HepG2 (cell line): ENCODE data around the gene ETFDH. TPM values are rescaled to one million over a fixed set of nuclear protein-coding genes. Genes with fewer than 3 reads are reported as not detected.

Experiments used
- IKZF4 ChIP-seq: sonication (generic); formaldehyde crosslinking; IDR thresholded peaks from 2 replicates; pipeline ENCODE4 v1.5.1; 2020; ENCODE audit warnings: borderline replicate concordance, mild to moderate bottlenecking, low read depth, missing genetic modification reagents; ENCODE audit errors: not compliant biosample characterization
- JUND ChIP-seq: sonication (generic); formaldehyde crosslinking; IDR thresholded peaks from 2 replicates; pipeline ENCODE4 v1.8.0; 2022; ENCODE audit warnings: mild to moderate bottlenecking, missing genetic modification reagents
- KAT7 ChIP-seq: IDR thresholded peaks from 2 replicates; pipeline ENCODE4 v1.6.1; 2018; ENCODE audit warnings: borderline replicate concordance, missing compliant biosample characterization
- MAFG ChIP-seq: sonication (generic); formaldehyde crosslinking; IDR thresholded peaks from 2 replicates; pipeline ENCODE4 v1.5.1; 2020; ENCODE audit warnings: mild to moderate bottlenecking, missing genetic modification reagents
- ONECUT2 ChIP-seq: sonication (generic); formaldehyde crosslinking; IDR thresholded peaks from 2 replicates; pipeline ENCODE4 v1.4.0; 2020; ENCODE audit warnings: missing genetic modification reagents
- PLRG1 ChIP-seq: fragments of 450-650 bp; conservative IDR thresholded peaks from 2 replicates; pipeline ENCODE4 v1.6.1; 2016
- RFX1 ChIP-seq: fragments of 450-650 bp; IDR thresholded peaks from 2 replicates; pipeline ENCODE4 v1.6.1; 2017
- RFX5 ChIP-seq: IDR thresholded peaks from 2 replicates; pipeline ENCODE4 v1.6.1; 2011; ENCODE audit warnings: low read depth, low read length, improper control_type of control experiment
- SP4 ChIP-seq: sonication (generic); formaldehyde crosslinking; IDR thresholded peaks from 2 replicates; pipeline ENCODE4 v1.8.1; 2023; ENCODE audit warnings: mild to moderate bottlenecking, missing genetic modification reagents
- ZBTB1 ChIP-seq: sonication (generic); formaldehyde crosslinking; IDR thresholded peaks from 2 replicates; pipeline ENCODE4 v1.4.0; 2020; ENCODE audit warnings: missing genetic modification reagents, borderline replicate concordance
- ZBTB21 ChIP-seq: sonication (generic); formaldehyde crosslinking; IDR thresholded peaks from 2 replicates; pipeline ENCODE4 v1.4.0; 2020; ENCODE audit warnings: missing genetic modification reagents
- ZEB1 ChIP-seq: IDR thresholded peaks from 2 replicates; pipeline ENCODE4 v1.6.1; 2012; ENCODE audit warnings: mild to moderate bottlenecking, low read depth, inconsistent platforms; ENCODE audit not compliant: insufficient replicate concordance
- ZNF3 ChIP-seq: IDR thresholded peaks from 2 replicates; pipeline ENCODE4 v1.7.0; 2017; ENCODE audit warnings: inconsistent platforms
- ZNF484 ChIP-seq: sonication (generic); formaldehyde crosslinking; IDR thresholded peaks from 2 replicates; pipeline ENCODE4 v1.5.1; 2020; ENCODE audit warnings: mild to moderate bottlenecking, low read depth, missing genetic modification reagents, borderline replicate concordance
- ZNF577 ChIP-seq: sonication (generic); formaldehyde crosslinking; IDR thresholded peaks from 2 replicates; pipeline ENCODE4 v1.4.0; 2020; ENCODE audit warnings: mild to moderate bottlenecking, low read depth, missing genetic modification reagents, borderline replicate concordance
- ZNF644 ChIP-seq: IDR thresholded peaks from 2 replicates; pipeline ENCODE4 v1.6.1; 2016; ENCODE audit warnings: low read depth
- ZNF737 ChIP-seq: sonication (generic); formaldehyde crosslinking; IDR thresholded peaks from 2 replicates; pipeline ENCODE4 v1.5.0; 2020; ENCODE audit warnings: missing genetic modification reagents, mild to moderate bottlenecking, borderline replicate concordance
- ZNF775 ChIP-seq: sonication (generic); formaldehyde crosslinking; IDR thresholded peaks from 2 replicates; pipeline ENCODE4 v1.4.0; 2020; ENCODE audit warnings: missing genetic modification reagents, mild to moderate bottlenecking, moderate library complexity, borderline replicate concordance
- ZNF891 ChIP-seq: sonication (generic); formaldehyde crosslinking; IDR thresholded peaks from 2 replicates; pipeline ENCODE4 v1.5.0; 2020; ENCODE audit warnings: mild to moderate bottlenecking, missing genetic modification reagents
- ZSCAN20 ChIP-seq: sonication (generic); formaldehyde crosslinking; IDR thresholded peaks from 2 replicates; pipeline ENCODE4 v1.4.0; 2020; ENCODE audit warnings: missing genetic modification reagents, mild to moderate bottlenecking, borderline replicate concordance
- polyA plus RNA-seq, 8 experiments: library from polyadenylated mRNA; depleted of rRNA in 3 of 8; stranded (reverse) in 7 of 8; unstranded in 1 of 8; fragments of >200 nt; fragmentation: Illumina TruSeq in 4 of 8; extraction: Trizol in 4 of 8; gene quantifications; 2 replicates each; pipeline versions ENCODE4 v1.2.1 to v1.2.3, GENCODE V29; 2011 to 2016; ENCODE audit warnings: low read depth in 4 of 8, missing spikeins in 1 of 8, mixed read lengths in 1 of 8; ENCODE audit not compliant: insufficient read depth in 1 of 8
- total RNA-seq, 5 experiments: library from RNA; depleted of rRNA; stranded (reverse); fragments of >200 nt; fragmentation: Illumina TruSeq; extraction: Trizol; gene quantifications; 2 replicates each; pipeline ENCODE4 v1.2.3, GENCODE V29; 2016; ENCODE audit warnings: low read depth in 1 of 5
- TF ChIP-seq, protein P1 (sequence below): sonication (generic); formaldehyde crosslinking; conservative IDR thresholded peaks from 2 replicates; pipeline ENCODE4 v1.4.0; 2020; ENCODE audit warnings: missing genetic modification reagents
- TF ChIP-seq, protein P2 (sequence below): sonication (generic); formaldehyde crosslinking; IDR thresholded peaks from 2 replicates; pipeline ENCODE4 v1.4.0; 2020; ENCODE audit warnings: mild to moderate bottlenecking, missing genetic modification reagents
- TF ChIP-seq, protein P3 (sequence below): sonication (generic); formaldehyde crosslinking; IDR thresholded peaks from 2 replicates; pipeline ENCODE4 v1.8.1; 2023; ENCODE audit warnings: mild to moderate bottlenecking, inconsistent platforms, moderate library complexity, missing genetic modification reagents, borderline replicate concordance
- TF ChIP-seq, protein P4 (sequence below): sonication (generic); formaldehyde crosslinking; IDR thresholded peaks from 2 replicates; pipeline ENCODE4 v1.4.0; 2020; ENCODE audit warnings: missing genetic modification reagents, low read depth, mild to moderate bottlenecking, borderline replicate concordance
- TF ChIP-seq, protein P5 (sequence below): IDR thresholded peaks from 2 replicates; pipeline ENCODE4 v1.6.1; 2018; ENCODE audit warnings: missing genetic modification reagents

ETFDH gene
- total and polyA plus RNA-seq, 2 of the 13 experiments (the other 11 are each of a cell fraction or from before 2014, with no cell fraction given) = 14.7 to 17.8 TPM

DNA sequence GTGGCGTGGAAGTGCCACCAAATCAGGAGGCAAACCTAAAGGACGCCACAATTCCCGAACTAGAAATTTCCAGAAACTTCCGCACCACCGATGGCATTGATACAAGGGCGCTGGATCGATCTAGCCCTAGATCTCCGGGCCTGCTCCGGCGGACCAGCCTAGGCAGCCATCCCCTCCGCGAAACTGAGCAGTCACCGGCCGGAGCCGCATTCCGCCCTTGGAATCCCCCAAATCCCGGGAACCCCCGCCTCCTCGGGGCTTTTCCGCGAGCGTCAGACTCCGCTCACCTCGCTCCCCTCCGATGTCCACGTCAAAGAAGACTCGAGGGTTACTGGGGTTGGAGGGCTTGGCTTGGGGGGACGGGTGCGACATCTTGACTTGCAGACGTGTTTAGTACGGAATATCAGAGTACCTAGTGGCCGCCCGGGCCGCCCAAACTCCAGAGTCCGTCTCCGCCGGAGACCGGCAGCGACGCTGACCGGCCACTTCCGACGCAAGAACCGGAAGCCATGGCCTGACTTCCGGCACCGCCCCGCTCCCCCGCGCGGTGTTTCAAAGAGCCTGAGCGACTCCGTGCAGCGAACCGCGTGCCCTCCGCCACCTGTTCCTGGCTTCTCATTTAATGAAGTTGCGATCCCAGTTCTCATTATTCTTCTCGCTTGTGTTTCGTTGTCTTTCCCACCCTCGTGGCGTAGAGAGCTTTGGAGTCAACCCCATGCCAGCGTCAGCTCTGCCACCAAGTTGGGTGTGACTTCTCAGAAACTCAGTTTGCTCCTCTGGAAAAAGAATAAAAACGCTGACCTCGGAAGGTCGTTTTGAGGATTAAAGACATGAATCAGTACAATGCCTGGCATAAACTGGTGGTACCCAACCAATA lies 51.1 kb downstream of the ETFDH start, which contains the start of gene PPID (continued):
- TF ChIP-seq, protein P1, sequence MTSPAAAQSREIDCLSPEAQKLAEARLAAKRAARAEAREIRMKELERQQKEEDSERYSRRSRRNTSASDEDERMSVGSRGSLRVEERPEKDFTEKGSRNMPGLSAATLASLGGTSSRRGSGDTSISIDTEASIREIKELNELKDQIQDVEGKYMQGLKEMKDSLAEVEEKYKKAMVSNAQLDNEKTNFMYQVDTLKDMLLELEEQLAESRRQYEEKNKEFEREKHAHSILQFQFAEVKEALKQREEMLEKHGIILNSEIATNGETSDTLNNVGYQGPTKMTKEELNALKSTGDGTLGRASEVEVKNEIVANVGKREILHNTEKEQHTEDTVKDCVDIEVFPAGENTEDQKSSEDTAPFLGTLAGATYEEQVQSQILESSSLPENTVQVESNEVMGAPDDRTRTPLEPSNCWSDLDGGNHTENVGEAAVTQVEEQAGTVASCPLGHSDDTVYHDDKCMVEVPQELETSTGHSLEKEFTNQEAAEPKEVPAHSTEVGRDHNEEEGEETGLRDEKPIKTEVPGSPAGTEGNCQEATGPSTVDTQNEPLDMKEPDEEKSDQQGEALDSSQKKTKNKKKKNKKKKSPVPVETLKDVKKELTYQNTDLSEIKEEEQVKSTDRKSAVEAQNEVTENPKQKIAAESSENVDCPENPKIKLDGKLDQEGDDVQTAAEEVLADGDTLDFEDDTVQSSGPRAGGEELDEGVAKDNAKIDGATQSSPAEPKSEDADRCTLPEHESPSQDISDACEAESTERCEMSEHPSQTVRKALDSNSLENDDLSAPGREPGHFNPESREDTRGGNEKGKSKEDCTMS (CRISPR knock-in tag) = no peak
- TF ChIP-seq ZNF484 (CRISPR knock-in tag) = no peak
- no peak for TF ChIP-seq ZEB1
- no peak for TF ChIP-seq JUND (CRISPR knock-in tag)
- TF ChIP-seq, protein P2, sequence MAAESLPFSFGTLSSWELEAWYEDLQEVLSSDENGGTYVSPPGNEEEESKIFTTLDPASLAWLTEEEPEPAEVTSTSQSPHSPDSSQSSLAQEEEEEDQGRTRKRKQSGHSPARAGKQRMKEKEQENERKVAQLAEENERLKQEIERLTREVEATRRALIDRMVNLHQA = no peak
- TF ChIP-seq ZNF3 = no peak
- TF ChIP-seq, protein P3, sequence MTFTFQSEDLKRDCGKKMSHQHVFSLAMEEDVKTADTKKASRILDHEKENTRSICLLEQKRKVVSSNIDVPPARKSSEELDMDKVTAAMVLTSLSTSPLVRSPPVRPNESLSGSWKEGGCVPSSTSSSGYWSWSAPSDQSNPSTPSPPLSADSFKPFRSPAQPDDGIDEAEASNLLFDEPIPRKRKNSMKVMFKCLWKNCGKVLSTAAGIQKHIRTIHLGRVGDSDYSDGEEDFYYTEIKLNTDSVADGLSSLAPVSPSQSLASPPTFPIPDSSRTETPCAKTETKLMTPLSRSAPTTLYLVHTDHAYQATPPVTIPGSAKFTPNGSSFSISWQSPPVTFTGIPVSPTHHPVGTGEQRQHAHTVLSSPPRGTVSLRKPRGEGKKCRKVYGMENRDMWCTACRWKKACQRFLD (CRISPR knock-in tag) = no peak
- TF ChIP-seq MAFG (CRISPR knock-in tag) = no peak
- TF ChIP-seq ZNF577 (CRISPR knock-in tag) = no peak
- TF ChIP-seq PLRG1 = no peak
- no peak for TF ChIP-seq ZBTB1 (CRISPR knock-in tag)
- TF ChIP-seq SP4 (CRISPR knock-in tag) = peak; percentile 79
- no peak for TF ChIP-seq RFX5
- TF ChIP-seq KAT7 (CRISPR knock-in tag) = peak; percentile 74; the same call in 1 of the 2 replicates
- TF ChIP-seq, protein P4, sequence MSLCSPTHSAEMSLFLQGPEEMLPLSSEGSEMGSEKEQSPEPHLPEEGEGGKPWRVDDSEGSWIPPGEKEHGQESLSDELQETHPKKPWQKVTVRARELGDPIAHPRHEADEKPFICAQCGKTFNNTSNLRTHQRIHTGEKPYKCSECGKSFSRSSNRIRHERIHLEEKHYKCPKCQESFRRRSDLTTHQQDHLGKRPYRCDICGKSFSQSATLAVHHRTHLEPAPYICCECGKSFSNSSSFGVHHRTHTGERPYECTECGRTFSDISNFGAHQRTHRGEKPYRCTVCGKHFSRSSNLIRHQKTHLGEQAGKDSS = no peak; the same call in 1 of the 2 replicates
- TF ChIP-seq IKZF4 (CRISPR knock-in tag) = peak; percentile 29
- 0 out of 2 replicates have a peak, but pooled peaks have one; percentile 26 for TF ChIP-seq ZNF644 (CRISPR knock-in tag)
- TF ChIP-seq ONECUT2 (CRISPR knock-in tag) = peak; percentile 68; the same call in 1 of the 2 replicates
- TF ChIP-seq ZBTB21 (CRISPR knock-in tag) = no peak
- TF ChIP-seq ZSCAN20 (CRISPR knock-in tag) = 0 out of 2 replicates have a peak, but pooled peaks have one; percentile 75
- no peak for TF ChIP-seq ZNF891
- TF ChIP-seq, protein P5, sequence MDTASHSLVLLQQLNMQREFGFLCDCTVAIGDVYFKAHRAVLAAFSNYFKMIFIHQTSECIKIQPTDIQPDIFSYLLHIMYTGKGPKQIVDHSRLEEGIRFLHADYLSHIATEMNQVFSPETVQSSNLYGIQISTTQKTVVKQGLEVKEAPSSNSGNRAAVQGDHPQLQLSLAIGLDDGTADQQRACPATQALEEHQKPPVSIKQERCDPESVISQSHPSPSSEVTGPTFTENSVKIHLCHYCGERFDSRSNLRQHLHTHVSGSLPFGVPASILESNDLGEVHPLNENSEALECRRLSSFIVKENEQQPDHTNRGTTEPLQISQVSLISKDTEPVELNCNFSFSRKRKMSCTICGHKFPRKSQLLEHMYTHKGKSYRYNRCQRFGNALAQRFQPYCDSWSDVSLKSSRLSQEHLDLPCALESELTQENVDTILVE (CRISPR knock-in tag) = 0 out of 2 replicates have a peak, but pooled peaks have one; percentile 71
- peak; percentile 97 for TF ChIP-seq ZNF775 (CRISPR knock-in tag)
- no peak for TF ChIP-seq RFX1
- no peak for TF ChIP-seq ZNF737 (CRISPR knock-in tag)
